Fibroblast of skin of back (primary cell): Measurements from ENCODE around the gene TNIK.

ENCODE experiments used
- DNase-seq: peaks from one replicate; pipeline ENCODE4 v3.0.0-alpha.2; 2013

Gene TNIK

GRCh38 chr3:171013822-171014748, 446.1 kb downstream of the TNIK start:
- no peak for DNase-seq

DNA sequence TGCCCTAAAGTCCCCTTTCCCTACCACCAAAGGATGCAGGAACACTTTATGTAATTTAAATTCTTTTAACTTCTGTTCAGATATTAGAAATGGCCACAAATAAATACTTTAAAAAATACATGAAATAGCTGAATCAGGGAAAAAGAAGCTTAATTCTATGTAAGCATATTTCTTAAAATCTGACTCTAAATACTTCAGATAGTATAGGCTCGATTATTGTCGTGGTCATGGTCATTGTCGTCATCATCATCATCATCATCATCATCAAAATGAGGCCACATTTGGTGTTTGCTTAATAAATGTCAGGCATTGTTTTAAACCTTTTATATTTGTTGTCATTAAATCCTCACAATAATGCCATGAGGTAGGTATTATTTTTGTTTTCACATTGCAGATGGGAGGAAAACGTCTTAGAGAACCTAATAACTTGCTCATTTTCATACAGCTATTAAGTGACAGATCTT, 448.3 kb downstream of the TNIK start:
- DNase-seq, result no peak
